GM18499 (cell line): ENCODE measurements around the gene INO80B.
"Not testable (repeated sequence)": the region's sequence is repeated elsewhere in the genome, so short reads cannot be mapped to it uniquely, and the experiment has no call there.

Experiments
- ATAC-seq: cut with Tn5 transposase; IDR thresholded peaks from one replicate; pipeline ENCODE4 v1.9.1; 2021; ENCODE audit warnings: moderate number of reproducible peaks; ENCODE audit not compliant: insufficient read depth, unreplicated experiment

INO80B gene

DNA sequence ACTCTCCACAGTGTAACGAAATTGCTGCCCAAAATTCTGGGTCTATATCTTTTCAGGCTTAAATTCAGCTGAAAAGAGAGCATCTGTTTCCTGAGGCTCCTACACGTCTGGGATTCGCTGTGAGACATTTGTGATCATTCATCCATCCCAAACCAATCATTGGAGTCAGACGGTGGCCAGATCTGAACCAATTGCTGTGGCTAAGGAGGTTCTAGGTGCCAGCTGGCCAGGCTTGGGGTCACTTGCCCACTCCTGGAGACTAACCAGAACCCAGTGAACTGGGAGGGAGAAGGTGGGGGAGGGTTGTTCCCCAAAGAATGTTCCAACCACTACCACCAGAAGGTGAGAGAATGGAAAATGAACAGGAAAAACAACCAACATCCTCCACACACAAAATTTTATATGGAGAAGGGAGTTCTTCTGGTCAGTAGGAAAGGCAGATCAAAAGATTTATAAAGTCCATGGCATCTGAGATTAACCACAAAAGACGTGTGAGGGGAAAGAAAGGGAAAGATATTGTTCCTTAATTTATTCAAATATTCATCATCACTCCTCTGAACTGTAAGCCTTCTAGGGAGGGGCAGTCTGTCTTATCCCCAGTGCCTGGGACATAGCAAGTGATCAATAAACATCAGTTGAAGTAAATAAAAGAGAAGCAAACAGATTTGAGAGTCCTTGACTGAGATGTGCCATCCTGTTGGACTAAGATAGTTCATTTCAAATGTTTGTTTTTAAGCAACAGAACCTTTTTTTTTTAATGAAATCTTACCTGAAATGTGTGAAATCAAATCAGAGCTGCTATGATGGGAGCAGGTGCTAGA, 10.2 kb upstream of the INO80B start:
- no peak for ATAC-seq

DNA sequence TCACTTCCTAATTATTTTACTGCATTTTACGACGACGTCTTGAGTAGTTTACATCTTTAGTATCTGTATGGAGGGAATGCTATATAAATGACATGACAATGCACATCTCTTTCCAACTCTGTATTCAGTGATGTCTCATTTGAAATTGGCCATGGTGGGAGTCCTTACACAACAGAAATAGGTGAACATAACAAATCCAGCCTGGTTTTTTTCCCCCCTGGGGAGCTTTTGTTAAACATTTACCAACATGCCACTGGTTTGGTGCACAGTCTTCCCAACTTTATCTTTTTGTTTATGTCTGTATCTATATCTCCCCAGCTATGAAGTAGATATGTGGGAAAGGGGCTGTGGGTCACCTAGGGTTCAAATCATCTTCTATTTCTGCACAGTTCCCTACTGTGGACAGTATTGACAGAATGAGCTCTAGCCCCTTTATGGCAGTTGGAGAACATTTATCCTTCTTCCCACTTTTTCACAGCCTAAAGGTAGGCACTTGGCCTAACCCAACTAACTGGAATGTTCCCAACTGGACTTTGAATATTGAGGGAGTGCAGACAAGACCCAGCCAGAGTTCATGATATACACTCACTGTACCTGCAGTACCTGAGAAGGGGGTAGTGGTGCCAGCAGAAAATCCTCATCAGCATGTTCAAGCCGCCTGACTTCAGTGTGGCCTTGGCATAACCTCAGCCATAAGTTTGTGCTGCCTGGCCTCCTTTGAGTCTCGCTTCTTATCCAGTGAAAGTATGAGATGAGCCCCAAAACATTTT, 7.5 kb upstream of the INO80B start:
- no peak for ATAC-seq

DNA sequence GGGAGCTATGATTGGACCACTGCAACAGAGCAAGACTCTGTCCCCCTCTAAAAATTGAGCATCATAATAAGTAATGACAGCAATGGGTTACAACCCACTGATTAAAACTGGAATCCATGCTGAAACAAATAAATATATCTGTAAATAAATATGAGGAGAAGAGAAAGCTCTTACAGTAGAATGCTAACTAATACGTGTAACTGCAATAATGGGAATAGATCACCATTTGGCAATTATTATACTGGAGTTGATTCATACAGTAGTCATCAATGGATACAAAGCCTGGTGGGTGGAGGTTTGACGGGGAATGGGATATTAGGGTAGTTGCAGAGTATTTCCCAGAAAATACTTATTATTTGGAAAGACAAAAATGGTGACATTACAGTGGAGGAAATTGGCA, 6.1 kb upstream of the INO80B start:
- ATAC-seq = no peak

DNA sequence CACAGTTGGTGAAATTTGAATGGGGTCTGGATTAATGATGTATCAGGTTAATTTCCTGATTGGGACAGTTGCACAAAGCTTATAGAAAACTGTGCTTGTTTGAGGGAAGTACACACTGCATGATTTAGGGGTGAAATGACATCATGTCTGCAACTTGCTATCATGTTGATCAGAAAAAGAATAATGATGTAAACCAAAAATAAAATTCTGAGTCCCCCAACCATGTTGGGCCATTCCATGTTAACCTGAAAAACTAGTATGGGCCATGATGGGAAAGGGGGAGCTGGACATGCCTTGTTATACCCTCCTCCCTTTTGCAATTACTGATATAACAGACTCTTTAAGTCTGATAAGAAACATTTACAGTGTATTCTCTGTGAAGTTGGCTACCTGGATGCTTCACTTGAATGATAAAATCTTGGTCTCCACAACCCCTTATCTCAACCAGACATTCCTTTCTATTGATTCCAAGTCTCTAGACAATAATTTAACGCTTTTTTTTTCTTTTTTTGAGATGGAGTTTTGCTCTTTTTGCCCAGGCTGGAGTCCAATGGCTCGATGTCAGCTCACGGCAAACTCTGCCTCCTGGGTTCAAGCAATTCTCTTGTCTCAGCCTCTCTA, 4.2 kb upstream of the INO80B start:
- no peak for ATAC-seq

DNA sequence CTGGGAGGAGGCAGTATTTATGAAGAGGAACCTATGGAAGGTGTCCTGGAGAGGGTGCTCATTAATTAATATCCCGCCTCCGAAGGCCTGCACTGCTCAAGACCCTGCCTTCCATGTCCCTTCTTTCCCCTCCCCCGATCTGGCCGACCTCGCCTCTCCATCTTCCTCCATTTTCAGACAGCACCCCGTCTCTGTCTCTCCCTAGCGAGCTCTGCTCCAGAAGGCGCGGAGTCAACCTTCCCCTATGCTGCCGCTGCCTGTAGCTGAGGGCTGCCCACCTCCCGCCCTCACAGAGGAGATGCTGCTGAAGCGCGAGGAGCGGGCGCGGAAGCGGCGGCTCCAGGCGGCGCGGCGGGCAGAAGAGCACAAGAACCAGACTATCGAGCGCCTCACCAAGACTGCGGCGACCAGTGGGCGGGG, 2.3 kb downstream of the INO80B start:
- no peak for ATAC-seq

DNA sequence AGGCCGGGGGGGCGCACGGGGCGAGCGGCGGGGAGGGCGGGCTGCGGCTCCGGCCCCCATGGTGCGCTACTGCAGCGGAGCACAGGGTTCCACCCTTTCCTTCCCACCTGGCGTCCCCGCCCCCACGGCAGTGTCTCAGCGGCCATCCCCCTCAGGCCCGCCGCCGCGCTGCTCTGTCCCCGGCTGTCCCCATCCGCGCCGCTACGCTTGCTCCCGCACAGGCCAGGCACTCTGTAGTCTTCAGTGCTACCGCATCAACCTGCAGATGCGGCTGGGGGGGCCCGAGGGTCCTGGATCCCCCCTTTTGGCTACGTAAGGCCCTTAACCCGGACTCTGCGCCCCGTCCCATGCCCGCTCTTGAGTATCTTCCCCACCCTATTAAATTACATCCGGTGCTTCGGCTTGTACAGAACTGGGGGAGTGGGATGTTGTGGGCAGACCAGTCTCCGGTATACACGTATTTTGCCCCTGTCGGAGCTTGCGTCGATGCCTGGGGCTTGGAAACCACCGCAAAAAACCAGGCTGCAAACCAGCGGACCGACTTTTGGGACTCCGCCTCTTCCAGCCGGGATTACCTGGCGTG, 2.8 kb downstream of the INO80B start:
- ATAC-seq = peak; percentile 10

DNA sequence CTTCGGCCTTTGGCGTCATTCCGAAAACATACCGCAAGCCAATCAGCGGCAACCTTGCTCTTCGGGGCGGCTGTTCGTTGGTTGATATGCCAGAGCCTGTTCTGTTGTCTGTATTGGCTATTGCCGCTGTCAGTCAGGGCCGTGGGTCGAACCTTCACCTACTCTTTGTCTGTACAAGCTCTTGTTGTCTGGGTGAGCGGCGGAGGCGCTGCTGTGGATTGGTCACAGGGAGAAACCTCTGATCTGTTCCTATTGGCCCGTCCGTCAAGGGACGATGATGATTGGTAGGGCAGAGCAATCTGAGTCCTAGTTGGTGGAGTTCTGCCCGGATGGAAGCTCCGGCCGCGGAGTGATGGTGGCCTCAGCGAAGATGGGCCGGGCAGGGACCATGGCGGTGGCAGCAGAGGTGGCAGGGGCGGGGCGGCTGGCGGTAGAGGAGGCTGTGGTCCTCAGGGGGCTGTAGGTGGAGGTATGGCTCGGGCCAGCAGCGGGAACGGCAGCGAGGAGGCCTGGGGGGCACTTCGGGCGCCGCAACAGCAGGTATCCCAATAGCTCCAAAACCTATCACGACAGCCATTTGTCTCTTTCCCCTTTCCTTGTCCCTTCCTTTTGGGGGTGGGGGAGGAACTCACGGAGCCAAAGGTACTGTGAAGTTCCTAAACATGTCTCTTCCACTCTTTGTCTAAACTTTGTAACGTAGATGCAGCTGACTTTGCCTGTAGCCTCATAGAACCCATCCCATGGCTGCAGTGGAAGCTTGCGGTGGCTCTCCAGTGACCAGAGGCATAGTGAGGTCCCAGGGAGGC, 3.4 kb downstream of the INO80B start, which contains the start of gene WBP1:
Gene WBP1, plus strand, starts transcription at position 307 of the 806 bp plus-strand sequence. Its CDS starts 165 bp downstream, at position 472.
- peak; percentile 74 for ATAC-seq

DNA sequence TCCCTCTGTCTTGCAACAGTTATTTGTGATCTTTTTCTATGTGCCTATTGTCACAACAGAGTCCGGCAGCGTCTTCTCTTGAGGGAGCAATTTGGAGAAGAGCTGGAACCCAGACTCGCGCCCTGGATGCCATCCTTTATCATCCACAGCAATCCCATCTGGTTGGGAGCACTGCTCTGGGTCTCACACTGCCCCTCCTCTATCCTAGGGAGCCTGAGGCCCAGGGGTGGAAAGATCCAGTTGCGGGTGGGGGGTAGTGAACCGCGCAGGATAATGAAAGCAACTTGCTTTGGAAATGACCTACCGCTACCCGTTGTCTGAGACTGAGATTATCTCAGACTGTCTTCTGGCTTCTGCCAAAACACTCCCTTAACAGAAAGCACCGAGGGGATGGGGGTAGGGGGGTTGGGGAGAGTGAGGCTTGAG, 4.1 kb downstream of the INO80B start:
- ATAC-seq = no peak

DNA sequence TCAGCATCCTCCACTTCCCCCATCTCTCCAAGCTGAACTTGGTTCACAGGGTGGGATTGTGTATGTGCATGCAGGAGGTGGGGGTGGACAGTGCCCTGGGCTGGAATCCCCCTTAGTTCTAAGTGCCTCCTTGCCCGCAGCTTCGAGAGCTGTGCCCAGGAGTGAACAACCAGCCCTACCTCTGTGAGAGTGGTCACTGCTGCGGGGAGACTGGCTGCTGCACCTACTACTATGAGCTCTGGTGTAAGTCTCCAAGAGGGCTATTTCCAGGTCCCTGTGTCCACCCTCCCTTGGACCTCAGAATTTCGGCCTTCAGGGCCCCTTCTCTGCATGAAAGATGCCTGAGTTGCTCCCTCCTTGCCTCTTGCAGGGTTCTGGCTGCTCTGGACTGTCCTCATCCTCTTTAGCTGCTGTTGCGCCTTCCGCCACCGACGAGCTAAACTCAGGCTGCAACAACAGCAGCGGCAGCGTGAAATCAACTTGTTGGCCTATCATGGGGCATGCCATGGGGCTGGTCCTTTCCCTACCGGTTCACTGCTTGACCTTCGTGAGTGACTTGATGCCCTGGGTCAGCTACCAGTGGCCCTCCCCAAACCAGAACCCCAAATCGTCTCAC, 4.7 kb downstream of the INO80B start:
- not testable (repeated sequence) for ATAC-seq

DNA sequence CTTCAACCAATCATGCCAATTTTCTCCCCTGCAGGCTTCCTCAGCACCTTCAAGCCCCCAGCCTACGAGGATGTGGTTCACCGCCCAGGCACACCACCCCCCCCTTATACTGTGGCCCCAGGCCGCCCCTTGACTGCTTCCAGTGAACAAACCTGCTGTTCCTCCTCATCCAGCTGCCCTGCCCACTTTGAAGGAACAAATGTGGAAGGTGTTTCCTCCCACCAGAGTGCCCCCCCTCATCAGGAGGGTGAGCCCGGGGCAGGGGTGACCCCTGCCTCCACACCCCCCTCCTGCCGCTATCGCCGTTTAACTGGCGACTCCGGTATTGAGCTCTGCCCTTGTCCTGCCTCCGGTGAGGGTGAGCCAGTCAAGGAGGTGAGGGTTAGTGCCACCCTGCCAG, 5.3 kb downstream of the INO80B start:
- ATAC-seq = not testable (repeated sequence)

DNA sequence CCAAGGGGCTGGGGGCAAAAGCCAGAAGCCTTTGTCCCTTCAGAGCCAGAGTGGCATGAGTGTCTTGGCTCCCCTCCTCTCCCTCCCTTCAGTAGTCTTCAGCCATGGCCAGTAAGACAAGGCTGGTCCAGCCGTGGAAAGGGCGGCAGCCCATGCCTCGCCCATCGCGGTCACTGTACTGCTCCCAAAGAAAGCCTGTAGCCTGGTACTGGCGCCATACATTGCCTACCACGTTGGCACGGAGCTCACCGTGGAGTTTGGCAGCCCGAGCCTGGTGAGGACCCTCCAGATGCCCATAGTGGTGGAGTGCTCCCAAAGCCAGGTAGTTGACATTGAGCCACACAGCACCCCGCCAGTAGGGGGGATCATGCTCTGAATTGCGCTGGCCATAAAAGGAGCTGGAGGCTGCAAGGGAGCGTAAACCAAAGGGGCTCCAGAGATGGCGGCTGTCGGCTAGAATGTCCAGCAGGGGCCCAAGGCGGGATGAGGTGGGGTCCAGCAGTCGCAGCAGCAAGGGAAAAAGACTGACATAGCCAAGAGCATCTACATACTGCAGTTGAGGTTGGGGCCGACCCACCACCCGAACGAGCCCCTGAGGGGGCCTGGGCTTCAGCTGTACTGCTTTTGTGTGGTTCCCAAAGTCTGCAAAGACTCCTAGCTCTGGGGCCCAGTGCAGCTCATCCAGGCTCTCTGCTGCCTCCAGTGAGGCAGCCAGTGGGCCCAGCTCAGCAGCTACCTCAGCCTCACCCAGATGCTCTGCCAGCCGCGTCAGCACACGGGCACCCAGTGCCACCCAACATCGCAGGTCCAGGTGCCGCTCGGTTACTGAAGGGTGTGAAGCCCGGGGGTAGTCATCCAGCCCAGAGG, 6.5 kb downstream of the INO80B start:
- no peak for ATAC-seq

DNA sequence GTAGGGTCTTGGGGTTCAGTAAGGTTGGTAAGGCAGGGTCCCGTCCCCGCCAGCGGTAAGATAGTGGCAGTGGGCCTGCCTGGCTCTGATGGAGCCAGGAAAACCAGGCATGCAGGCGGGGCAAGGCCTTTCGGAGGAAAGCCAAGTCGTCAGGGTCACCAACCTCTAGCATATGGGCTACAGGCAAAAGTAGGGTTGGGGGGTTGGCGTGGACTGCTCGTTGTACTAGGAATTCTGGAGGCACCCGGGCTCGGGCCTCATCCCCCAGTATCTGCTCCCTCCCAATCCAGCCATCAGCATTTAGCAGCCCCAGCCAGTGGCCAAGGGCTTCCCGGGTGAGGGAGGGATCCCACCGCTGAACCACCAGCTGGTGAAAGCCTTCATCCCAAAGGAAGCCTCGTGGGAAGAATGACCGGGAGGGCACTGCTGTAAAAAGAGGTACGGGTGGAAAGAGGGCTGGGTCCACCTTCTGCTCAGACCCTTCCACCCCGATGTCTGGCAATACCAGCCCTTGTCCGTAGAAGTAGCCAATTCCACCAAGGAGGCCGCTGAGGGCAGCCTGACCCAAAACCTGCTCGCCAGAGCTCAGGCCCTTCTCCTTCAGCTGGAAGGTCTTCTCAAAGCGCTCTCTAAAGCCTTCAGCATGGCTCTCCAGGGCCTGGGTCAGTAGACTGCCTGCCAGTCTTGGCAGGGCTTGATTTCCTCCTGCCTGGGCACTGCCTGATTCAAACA, 7.3 kb downstream of the INO80B start:
- ATAC-seq = no peak

DNA sequence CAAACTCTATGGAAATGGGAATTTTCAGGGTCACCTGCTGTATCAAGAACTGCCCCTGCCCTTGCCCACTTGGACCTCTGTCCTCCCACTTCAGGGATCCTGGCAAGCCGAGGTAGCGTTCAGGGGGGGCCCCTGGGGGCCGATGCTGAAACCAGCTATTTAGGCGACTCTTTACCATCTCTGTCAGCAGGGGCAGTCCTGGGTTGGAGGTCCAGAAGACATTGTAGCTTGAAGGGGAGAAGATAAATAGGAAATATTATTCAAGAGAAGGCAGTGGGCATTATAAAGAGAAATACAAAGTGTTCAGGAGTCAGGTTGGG, 7.9 kb downstream of the INO80B start:
- ATAC-seq = no peak

DNA sequence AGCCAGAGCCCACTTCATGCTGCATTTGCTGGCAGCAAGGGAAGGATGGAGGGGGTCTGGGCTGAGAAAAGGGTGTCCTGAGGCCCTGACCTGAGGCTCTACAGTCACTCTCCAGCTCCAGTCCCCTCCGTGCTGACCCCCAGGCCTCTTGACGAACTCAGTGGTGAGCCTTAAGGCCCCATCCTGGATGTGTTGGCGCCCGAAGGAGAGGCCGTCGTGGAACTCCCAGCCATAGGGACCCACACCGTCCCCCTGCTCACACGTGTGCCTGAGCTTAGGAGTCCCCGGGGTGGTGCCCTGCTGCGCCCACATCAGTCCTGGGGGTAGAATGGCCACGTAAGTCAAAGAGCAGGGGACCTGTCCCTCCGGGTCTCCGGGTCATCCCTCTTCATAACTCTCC, 9.5 kb downstream of the INO80B start:
- ATAC-seq = no peak

DNA sequence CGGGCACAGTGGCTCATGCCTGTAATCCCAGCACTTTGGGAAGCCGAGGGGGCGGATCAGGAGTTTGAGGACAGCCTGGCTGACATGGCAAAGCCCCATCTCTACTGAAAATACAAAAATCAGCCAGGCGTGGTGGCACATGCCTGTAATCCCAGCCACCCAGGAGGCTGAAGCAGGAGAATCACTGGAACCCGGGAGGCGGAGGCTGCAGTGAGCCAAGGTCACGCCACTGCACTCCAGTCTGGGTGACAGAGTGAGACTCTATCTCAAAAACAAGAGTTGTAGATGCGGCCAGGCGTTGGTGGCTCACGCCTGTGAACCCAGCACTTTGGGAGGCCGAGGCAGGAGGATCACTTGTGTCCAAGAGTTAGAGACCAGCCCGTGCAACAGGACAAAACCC, 15.9 kb downstream of the INO80B start:
- ATAC-seq = not testable (repeated sequence)

DNA sequence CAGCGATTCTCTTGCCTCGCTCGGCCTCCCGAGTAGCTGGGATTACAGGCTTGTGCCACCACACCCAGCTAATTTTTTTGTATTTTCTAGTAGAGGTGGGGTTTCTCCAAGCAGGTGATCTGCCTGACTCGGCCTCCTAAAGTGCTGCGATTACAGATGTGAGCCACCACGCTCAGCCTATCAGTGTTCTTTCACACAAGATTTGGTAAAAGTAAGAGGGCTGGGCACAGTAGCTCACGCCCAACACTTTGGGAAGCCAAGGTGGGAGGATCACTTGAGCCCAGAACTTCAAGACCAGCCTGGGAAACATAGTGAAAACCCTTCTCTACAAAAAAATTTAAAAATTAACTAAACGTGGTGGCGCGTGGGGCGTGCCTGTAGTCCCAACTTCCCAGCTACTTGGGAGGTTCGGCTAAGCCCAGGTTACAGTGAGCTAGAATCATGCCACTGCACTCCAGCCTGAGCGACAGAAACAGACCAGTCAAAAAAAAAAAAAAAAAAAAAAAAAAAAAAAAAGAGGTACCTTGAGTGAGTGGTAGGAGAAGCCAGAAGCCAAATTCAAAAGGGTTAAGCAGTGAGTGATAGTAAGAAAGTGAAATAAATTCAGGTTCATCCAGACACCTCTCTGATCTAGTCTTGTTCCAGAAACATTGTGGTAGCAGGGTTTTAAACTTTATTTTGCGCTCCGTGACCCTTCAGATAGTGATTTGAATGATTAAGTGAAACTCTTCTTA, 16.6 kb downstream of the INO80B start:
- no peak for ATAC-seq
